NCI-H2107 treated with DMSO at 0.1 percent for 48 hours (cell line): ENCODE results near the gene CEP162.
"Not testable (repeated sequence)": the region's sequence is repeated elsewhere in the genome, so short reads cannot be mapped to it uniquely, and the experiment has no call there.

Experiments used
- DNase-seq: peaks from one replicate; lab custom pipeline; 2025; ENCODE audit not compliant: unreplicated experiment; lab: John Stamatoyannopoulos, UW

CEP162 gene

DNA sequence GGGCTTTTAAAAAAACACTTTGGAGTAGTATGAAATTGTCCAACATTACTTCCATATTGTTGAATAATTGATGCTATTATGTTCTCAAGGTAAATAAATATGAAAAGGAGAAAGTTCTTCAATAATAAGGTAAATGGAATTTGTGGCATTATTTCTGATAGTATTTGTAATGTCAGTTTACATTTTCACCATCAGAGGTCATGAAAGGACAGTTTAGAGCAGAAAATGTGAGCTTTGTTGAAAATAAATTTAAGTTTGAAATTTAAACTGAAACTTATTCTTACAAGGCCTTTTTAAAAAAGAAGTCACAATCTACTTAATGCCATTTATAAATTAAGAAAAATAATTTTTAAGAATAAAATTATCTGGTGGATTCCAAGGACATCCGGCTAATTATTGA, 15.8 kb upstream of the CEP162 start:
- no peak for DNase-seq

DNA sequence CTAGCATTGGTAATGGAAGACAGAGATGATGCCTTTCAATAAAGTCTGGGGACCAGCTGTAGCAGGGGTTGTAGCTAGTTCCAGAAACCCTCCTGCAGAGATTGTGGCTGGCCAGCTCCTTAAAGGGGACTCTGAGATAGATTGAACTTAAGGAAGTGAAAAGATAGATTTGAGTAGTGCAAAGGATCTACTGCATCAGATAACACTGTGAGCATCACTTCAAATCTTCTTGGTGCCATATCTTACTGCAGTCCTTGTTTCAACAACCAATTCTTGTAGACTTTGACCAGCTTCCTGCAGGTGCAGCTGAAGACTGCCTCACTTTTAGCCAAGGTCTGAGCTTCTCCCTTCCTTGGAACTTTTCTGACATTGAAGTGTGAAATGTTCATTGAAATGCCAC, 14.8 kb upstream of the CEP162 start:
- no peak for DNase-seq

DNA sequence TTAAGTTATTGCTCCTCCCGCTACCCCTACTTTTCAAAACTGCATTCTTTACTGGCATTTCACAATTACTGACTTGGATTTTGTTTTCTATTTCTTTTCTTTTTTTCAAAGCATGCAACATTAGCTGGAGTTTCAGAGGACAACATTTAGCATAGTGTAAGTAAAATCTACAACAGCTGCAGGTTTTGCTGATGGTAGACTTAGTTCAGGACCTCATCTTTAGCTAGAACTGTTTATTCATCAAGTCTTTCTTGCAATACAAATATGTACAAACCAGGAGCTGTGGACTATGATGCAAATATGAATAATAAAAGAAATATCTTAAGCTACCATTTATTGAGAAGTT, 728 bp upstream of the CEP162 start:
- DNase-seq, result no peak

DNA sequence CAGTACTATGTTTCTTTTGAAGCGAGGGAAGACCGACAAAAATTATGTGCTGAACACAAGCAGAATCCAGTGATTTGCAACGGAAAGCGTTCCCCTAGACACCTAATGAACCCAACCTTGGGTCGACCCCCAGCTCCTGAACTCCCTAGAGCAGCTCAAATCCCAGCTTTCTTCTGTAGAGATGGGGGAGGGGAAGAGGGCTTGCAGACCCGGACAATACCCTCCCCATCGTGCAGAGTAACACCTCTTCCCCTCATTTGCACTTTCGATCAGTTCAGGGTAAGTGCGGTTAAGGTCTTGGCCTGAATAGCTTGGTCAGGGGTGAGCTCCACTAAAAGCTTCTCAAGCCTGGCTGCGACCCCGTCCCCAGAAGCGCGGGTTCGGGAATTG, 404 bp downstream of the CEP162 start:
- no peak for DNase-seq

DNA sequence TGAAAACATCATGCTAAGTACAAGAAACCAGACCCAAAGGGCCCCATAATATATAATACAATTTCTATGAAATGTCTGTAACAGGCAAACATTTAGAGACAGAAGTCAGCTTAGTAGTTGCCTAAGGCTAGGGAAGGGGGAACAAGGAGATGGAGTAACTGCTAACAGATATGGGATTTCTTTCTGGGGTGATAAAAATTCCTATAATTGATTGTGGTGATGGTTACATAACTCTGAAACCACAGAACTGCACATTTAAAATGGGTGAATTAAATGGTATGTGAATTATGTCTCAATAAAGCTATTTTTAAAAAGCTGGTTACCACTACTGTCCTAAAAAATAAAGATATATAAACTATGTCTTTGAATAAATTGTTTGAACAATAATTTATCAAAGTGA, 3.2 kb downstream of the CEP162 start:
- no peak for DNase-seq

DNA sequence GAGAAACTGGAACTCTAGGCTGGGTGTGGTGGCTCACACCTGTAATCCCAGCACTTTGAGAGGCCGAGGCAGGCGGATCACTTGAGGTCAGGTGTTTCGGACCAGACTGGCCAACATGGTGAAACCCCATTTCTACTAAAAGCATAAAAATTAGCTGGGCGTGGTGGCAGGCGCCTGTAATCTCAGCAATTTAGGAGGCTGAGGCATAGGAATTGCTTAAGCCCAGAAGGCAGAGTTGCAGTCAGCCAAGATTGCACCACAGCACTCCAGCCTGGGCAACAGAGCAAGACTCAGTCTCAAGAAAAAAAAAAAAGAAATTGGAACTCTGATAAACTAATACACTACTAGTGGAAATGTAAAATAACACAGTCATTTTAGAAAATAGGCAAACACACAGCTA, 3.8 kb downstream of the CEP162 start:
- DNase-seq, result not testable (repeated sequence)

DNA sequence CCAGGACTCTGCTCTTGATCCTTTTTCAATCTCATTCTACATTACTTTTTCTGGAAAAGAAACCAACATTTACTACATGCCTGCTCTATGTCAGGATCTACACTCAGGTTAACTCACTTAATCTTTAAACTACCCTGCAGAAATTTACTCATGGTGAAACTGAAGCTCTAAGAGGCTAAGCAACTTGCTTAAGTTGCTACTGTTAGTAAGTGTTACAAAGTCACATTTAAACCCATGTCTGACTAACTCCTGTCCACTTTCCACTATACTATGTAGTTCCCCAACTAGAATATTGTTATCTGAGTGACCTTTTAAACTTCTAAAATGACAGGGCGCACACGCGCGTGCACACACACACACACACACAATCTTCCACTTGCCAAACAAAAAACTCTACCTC, 5.0 kb downstream of the CEP162 start:
- no peak for DNase-seq

DNA sequence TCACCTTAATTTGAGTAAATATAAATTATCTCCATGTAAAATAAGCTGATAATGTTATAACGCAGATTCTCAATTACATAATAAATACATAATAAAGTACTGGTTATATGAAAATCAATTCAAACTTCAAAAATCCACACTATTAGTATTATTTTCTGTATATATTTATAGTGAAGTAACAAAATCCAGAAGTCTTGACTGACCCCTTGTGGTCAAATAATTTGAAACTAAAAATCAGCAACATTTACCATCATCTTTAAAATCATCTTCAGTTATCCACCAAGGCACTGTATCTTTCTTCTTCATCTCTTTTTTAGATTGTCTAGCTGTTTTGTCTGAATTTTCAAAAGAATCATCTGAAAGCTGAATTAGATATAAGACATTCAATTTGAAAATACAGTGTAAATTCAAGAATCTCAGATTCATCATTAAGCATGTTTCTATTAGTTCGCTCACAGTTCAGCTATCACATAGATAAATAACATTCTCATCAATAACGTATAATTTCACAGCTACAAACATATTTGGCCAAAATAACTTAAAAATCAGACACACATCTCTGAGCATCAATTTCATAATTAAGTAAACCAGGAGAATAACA, 6.5 kb downstream of the CEP162 start:
- DNase-seq, result peak; percentile 9

DNA sequence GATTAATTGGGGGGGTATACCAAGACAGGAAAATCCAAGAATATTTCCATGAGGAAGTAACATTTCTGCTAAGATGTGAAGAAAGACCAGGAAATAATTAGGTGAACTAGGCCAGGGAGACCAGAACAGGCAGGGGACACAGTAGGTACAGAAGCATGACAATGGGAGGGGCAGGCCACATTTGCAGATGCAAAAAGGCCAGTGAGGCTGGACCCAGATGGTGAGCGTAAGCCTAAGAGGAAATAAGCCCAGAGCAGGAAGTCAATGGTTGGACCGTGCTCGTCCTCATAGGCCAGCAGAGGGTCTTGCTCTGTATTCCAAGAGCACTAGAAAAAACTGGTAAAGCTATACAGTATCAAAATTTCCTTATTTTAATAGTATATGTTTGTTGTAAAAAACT, 9.4 kb downstream of the CEP162 start:
- no peak for DNase-seq

DNA sequence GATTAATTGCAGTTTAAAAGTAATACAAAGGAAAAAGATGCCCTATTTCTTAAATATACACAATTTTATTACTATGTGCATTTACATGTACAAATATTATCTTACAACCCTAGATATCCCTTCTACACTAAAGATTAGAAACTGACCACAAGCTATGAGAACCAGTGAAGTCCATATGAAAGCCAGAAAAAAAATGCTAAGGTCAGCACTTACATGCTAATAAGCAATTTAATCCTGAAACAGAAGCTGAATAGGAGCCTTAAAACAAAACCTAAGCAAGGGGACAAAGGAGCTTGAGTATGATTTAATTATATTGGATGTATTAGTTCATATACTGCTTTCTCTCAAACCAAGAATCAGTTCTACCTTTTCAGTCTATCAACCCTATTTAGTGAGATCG, 14.2 kb downstream of the CEP162 start:
- no peak for DNase-seq

DNA sequence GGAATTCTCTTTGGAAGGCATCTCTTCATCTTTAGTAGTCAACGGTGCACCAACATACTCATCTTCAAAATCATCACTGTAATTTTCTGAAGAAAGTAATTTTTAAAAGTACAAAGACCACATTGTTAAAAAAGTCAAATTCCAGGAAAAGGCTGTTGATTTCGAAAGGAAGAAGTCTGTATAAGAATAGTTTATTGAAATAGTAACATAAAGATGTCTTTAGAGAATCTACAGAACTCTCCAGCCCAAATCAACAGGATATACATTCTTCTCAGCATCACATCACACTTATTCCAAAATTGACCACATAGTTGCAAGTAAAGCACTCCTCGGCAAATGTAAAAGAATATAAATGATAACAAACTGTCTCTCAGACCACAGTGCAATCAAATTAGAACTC, 23.4 kb downstream of the CEP162 start:
- no peak for DNase-seq

DNA sequence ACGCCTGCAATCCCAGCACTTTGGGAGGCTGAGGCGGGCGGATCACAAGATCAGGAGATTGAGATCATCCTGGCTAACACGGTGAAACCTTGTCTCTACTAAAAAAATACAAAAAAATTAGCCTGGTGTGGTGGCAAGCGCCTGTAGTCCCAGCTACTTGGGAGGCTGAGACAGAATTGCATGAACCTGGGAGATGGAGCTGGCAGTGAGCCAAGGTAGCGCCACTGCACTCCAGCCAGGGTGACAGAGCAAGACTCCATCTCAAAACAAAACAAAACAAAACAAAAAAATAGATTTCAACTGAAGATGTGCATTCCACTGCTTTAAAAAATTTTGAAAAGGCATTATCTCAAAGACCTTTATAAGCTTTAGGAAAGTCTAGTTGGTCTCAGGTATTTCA, 27.5 kb downstream of the CEP162 start:
- not testable (repeated sequence) for DNase-seq

DNA sequence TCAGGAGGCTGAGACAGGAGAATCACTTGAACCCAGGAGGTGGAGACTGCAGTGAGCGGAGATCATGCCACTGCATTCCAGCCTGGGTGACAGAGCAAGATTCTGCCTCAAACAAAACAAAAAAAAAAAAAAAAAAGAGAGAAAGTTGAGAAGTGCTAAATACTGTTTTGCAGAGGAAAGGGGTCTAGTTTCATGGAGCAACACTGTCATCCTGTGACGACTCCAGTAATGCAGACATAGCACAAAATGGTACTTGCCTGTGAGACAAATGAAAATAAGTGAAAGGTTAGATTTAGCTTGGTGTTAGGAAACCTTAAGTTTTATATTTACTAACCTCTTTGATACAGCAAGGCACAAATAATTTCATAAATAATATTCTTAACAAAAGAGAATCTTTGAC, 29.7 kb downstream of the CEP162 start:
- DNase-seq, result peak; percentile 34

DNA sequence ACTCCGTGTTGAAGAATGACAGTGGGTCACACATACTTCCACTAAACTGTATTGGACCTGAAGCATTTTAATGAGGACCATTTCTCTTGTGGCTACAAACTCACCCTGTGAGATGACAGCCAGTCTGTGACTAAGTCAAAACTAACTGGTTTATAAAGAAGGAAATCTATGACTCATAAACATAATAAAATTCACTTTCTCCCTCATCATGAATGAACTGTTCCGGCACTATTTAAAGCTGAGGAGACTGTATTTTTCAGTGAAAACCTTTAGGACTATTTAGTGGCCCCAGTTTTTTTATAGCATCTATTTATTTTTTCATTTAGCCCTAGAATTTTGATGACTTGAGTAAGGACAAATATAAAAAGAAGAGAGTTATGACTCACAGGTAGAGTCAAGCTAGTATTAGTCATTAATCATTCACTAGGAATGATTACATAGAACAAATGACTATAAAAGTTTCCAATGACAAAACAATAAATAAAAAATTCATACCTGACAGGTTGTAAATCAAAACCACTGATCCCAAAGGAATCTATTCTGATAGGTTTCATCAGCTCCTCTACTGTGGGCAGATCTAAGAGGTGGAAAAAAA, 34.2 kb downstream of the CEP162 start:
- DNase-seq, result no peak

DNA sequence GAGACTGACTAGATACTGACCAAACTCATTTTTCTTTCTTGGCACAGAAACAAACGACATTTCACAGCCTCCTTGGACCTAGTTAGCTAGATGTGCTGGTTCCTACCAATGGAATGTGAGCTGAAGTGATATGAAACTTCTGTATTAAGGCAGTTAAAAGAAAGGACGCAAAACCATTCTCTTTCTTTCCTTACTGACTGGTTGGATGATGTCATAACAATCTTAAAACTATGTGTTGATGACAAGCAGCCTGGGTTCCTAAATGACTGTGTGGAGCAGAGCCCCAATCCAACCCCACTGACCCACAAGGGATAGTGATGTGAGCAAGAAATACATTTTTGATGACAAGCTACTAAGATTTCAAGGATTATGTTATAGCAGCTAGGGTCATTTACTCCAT, 35.6 kb downstream of the CEP162 start:
- DNase-seq, result no peak

DNA sequence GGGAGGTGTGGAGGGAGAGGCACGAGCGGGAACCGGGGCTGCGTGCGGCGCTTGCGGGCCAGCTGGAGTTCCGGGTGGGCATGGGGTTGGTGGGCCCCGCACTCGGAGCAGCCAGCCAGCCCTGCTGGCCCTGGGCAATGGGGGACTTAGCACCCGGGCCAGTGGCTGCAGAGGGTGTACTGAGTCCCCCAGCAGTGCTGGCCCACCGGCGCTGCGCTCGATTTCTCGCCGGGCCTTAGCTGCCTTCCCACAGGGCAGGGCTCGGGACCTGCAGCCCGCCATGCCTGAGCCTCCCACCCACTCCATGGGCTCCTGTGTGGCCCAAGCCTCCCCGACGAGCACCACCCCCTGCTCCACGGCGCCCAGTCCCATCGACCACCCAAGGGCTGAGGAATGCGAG, 38.1 kb downstream of the CEP162 start:
- DNase-seq, result not testable (repeated sequence)

DNA sequence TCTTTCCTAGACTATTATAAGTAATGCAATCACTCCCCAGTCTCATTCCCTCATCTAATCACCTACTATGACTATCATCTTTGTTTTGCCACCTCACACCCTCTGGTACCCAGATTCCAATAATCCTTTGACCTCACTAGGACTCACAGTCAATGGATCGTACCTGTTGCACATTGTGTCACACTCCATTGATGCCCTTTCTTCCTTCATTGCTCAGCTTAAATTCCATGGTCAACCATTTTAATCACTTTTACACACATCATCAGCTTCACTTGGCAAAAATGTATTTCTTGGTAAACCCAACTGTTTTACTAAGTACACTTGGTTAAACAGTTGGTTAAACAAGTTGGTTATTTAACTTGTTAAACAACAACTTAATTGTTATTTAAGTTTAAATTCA, 44.0 kb downstream of the CEP162 start:
- no peak for DNase-seq

DNA sequence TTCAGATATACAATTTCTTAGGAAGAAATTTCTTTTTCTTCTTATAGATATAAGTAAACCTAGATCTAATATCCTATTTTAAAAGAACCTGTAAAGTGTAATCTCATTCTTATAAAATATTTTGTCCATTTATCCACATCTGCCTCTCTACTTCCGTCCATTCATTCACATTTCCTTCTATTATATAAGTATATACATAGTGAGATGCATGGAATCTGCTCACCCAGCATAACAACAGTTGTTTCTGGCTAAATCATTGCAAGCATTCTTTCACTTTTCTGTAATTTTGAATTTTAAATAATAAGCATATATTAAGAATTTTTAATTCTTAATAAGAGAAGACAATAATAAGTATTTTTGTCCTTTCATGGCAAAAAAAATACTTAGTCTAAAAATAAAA, 45.4 kb downstream of the CEP162 start:
- DNase-seq, result no peak

DNA sequence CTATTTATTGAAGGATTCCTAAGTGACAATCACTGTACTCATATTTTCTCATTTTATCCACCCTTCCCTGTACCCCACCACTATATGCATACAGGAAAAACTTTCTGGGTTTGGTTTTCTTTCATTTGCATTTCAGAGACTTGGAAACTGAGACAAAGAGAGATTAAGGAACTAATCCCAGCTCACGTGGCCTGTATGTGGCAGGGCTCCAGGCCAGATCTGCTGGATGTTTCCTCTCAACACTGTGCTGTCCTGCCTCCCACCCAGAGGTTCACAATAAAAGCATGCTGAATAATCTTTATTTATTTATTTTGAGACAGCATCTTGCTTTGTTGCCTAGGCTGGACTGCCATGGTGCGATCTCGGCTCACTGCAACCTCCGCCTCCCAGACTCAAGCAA, 50.2 kb downstream of the CEP162 start:
- no peak for DNase-seq

DNA sequence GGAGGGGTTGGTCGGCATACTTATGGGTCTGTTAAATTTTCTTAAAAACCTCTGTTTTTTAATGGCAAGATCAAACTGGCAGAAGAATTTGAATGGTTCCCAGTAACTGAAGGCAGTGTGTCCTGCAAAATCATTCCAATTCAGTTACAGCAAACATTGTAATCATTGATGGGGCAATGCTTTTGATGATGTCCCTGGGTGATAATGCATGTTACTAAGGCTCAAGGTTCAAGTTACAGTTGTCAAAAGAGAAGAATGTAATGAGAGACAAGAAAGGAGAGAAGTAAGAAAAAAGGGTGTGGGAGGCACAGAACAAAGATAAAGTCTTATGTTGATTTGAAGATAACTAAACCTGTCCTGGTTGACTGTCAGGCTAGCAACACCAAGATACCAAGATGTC, 54.9 kb downstream of the CEP162 start:
- no peak for DNase-seq

DNA sequence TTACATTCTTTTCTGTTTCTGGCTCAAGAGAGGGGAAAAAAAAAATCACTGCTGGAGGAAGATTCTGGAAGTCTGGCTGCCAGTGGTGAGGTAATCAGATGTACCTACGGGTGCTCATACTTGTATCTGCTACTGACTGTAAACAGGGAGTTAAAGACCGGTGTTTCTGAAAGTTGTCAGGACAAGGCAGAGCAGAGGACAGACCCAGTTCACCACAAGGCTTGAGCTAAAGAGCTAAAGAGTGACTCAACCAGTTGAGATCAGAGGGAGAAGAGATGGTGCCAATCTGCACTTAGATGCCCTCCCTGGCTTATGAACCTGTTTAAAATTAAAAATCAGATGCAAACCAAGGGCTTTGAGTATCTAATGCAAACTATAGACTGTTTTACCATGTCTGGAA, 55.4 kb downstream of the CEP162 start:
- DNase-seq, result no peak

DNA sequence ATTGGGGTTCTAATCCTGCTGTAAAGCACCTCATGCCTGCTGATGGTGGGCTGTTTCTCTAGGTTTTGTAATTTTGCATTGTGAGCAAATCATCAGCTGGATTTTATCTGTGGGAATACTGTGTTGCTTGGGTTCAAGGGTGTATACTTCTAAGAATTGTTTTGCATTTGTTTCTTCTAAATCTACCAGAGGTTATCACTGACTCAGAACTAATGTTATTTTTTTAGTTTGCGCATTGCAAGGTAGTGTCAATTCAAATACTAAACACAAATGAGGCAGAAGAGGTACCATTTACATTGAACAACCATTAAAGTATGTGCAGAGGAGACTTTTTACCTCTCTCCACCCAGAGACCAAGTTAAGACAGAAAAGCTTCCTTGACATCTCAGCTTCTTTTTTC, 60.0 kb downstream of the CEP162 start:
- no peak for DNase-seq

DNA sequence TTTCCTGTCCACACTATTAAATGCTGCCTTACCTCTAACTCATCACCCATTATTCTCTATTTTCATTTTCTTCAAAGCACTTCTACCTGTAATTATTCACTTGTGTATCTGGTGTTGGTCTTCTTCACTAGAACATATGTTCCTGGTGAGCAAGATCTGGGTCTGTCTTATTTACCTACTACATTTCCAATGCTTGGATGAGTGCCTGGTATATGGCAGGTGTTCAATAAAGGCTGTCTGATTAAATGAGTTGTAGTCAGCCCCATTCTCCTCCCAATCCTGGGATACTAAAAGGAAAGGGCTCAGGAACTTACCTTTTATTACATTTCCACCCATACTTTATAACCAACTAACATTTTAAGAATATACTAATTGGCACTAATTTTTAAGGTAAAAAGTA, 61.0 kb downstream of the CEP162 start:
- no peak for DNase-seq

DNA sequence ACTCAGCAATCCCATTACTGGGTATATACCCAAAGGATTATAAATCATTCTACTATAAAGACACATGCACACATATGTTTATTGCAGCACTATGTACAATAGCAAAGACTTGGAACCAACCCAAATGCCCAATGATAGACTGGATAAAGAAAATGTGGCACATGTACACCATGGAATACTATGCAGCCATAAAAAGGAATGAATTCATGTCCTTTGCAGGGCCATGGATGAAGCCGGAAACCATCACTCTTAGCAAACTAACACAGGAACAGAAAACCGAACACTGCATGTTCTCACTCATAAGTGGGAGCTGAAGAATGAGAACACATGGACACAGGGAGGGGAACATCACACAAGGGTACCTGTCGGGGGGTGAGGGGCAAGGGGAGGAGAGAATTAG, 63.1 kb downstream of the CEP162 start:
- DNase-seq, result not testable (repeated sequence)
